Tibial artery (tissue), 4 donors: ENCODE results near the gene WDR7.

Experiments used
- DNase-seq, 2 donors: peaks; one replicate each; pipeline ENCODE4 v3.0.0-alpha.2; 2019
- H3K27ac ChIP-seq, 2 donors: fragments of 200-600 bp; sonication (generic) in 1 of 2; 1 replicate in 1 of 2; 2 replicates in 1 of 2; pipeline ENCODE4 v1.5.1; 2018 to 2019; ENCODE audit warnings: mild to moderate bottlenecking in 1 of 2
- H3K27me3 ChIP-seq, 2 donors: fragments of 200-600 bp; sonication (generic) in 1 of 2; one replicate each; pipeline versions ENCODE4 v1.5.1 to v1.6.0; 2016 to 2019
- H3K36me3 ChIP-seq, 3 donors: fragments of 200-600 bp; sonication (generic) in 2 of 3; one replicate each; pipeline ENCODE4 v1.5.1; 2016 to 2019; ENCODE audit warnings: mild to moderate bottlenecking in 2 of 3
- H3K4me1 ChIP-seq, 4 donors: fragments of 200-600 bp; sonication (generic) in 2 of 4; 1 replicate in 3 of 4; 2 replicates in 1 of 4; pipeline ENCODE4 v1.5.1; 2016 to 2019
- H3K4me3 ChIP-seq, 2 donors: fragments of 200-600 bp; sonication (generic) in 1 of 2; 1 replicate in 1 of 2; 2 replicates in 1 of 2; pipeline ENCODE4 v1.5.1; 2018 to 2019; ENCODE audit warnings: mild to moderate bottlenecking in 2 of 2
- H3K9me3 ChIP-seq, 3 donors: fragments of 200-600 bp; sonication (generic) in 1 of 3; one replicate each; pipeline ENCODE4 v1.5.1; 2016 to 2019
- intact Hi-C: fragments of 100-400 bp; cut with DNase I; formaldehyde crosslinking; loops from one replicate; pipeline ENCODE4 v1.15.0; 2023; ENCODE audit warnings: low total_unique reads
- TF ChIP-seq, protein P1 (sequence below), 2 experiments: fragments of 200-600 bp in 1 of 2; fragments of 450-650 bp in 1 of 2; IDR thresholded peaks; one replicate each; pipeline ENCODE4 v1.5.1; 2017 to 2019; ENCODE audit warnings: antibody characterized with exemption in 2 of 2, mild to moderate bottlenecking in 1 of 2, moderate library complexity in 1 of 2

The WDR7 gene

DNA sequence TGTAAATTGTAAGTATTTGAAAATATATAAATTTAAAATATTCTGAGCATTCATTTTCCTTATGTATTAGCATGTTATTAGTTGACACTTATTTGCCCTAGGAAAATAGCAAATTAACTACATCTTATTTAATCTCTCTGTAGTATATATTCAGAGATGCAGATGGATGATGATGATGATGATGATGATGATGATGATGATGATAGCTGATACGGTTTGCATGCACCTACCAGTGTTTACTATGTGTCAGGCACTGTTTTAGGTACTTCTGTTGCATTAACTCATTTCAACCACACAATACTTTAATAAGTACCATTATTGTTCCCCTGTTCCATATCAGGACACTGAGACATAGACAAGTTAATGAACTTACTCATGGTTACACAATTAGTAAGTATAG is 304.3 kb downstream of the WDR7 start:
- TF ChIP-seq, protein P1, sequence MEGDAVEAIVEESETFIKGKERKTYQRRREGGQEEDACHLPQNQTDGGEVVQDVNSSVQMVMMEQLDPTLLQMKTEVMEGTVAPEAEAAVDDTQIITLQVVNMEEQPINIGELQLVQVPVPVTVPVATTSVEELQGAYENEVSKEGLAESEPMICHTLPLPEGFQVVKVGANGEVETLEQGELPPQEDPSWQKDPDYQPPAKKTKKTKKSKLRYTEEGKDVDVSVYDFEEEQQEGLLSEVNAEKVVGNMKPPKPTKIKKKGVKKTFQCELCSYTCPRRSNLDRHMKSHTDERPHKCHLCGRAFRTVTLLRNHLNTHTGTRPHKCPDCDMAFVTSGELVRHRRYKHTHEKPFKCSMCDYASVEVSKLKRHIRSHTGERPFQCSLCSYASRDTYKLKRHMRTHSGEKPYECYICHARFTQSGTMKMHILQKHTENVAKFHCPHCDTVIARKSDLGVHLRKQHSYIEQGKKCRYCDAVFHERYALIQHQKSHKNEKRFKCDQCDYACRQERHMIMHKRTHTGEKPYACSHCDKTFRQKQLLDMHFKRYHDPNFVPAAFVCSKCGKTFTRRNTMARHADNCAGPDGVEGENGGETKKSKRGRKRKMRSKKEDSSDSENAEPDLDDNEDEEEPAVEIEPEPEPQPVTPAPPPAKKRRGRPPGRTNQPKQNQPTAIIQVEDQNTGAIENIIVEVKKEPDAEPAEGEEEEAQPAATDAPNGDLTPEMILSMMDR (IDR thresholded peaks at IDR 0.05), result no peak
- intact Hi-C loops, result no loop called here
- no peaks in the 10 kb centered on the region for H3K9me3 ChIP-seq
- DNase-seq, result no peak
- no peaks in the 10 kb centered on the region for H3K27me3 ChIP-seq
- no peak overlapping the region for H3K4me3 ChIP-seq
- peaks cover 0 to 7% (median 0%) of the 10 kb centered on the region in 3 donors for H3K36me3 ChIP-seq
- H3K27ac ChIP-seq, result no peak overlapping the region
- H3K4me1 ChIP-seq, result no peaks in the 10 kb centered on the region

DNA sequence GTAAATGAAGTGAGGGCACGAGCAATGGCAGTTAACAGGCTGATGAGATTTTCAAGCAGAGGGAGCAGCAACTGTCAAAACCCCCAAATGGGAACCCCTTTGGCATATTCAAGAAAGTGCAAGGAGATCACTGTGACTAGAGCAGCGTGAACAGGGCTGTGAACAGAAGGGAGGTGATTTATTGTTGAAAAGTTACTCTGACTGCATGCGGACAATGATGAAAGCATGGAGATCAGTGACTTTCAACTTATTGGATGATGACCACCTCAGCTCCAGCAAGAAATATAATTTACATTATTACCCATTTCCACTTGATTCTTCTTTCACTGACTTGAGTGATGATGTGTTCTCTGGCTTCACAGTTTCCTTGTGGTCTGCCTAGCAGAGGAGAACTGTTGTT is 308.0 kb downstream of the WDR7 start:
- H3K27me3 ChIP-seq, result no peaks in the 10 kb centered on the region
- H3K27ac ChIP-seq, result no peak overlapping the region
- TF ChIP-seq, protein P1 (IDR thresholded peaks at IDR 0.05), result no peak
- intact Hi-C loops, result no loop called here
- H3K9me3 ChIP-seq, result no peaks in the 10 kb centered on the region
- H3K36me3 ChIP-seq, result peaks cover 4 to 14% (median 4%) of the 10 kb centered on the region in 3 donors
- no peak for DNase-seq
- no peaks in the 10 kb centered on the region for H3K4me1 ChIP-seq
- no peak overlapping the region for H3K4me3 ChIP-seq

DNA sequence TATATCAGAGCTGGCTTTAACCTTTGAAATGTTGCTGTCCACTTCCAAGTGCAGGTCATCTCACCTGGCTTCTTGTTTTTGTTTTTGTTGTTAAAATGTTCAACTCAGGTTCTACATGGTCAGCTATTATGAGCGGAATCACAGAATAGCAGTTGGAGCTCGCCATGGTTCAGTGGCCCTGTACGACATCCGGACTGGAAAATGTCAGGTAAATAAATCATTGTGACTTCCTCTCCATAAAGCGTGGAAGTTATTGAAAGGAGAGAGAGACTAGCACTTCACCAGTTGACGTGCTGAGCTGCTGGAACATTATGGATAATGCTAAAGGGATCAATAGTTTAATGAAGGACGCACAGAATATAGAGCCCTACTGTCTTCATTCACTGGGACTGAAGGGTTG is 311.2 kb downstream of the WDR7 start:
- no peak for DNase-seq
- Histone ChIP-seq H3K27ac (no peak overlapping the region), H3K36me3 (peaks cover 4 to 22% (median 9%) of the 10 kb centered on the region in 3 donors), H3K27me3 (no peaks in the 10 kb centered on the region), H3K4me1 (no peaks in the 10 kb centered on the region), H3K4me3 (no peak overlapping the region), H3K9me3 (no peaks in the 10 kb centered on the region)
- intact Hi-C loops, result no loop called here
- TF ChIP-seq, protein P1 (IDR thresholded peaks at IDR 0.05), result no peak

DNA sequence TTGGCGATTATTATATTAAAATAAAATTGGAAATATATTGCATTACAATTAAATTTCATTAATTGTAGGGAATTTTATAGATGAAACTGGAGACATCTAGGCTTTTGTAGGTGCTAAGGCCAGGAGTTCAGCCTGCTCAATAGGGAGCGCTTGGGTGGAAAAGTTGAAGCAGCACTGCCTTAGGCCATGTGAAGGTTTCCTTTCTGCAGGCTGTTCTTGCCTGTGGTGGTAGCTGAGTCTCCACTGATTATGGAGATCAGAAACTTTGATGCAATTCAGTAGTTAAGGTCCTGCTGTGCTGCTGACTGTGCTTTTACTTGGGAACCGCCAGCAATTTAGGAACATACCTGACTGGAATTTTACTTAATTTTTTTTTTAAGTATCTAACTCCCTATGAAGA is 315.9 kb downstream of the WDR7 start:
- H3K27me3 ChIP-seq, result no peaks in the 10 kb centered on the region
- DNase-seq, result no peak
- no peak overlapping the region for H3K4me3 ChIP-seq
- H3K9me3 ChIP-seq, result no peaks in the 10 kb centered on the region
- intact Hi-C loops, result no loop called here
- TF ChIP-seq, protein P1 (IDR thresholded peaks at IDR 0.05), result no peak
- no peaks in the 10 kb centered on the region for H3K4me1 ChIP-seq
- peaks cover 4 to 15% (median 9%) of the 10 kb centered on the region in 3 donors for H3K36me3 ChIP-seq
- H3K27ac ChIP-seq, result no peak overlapping the region

DNA sequence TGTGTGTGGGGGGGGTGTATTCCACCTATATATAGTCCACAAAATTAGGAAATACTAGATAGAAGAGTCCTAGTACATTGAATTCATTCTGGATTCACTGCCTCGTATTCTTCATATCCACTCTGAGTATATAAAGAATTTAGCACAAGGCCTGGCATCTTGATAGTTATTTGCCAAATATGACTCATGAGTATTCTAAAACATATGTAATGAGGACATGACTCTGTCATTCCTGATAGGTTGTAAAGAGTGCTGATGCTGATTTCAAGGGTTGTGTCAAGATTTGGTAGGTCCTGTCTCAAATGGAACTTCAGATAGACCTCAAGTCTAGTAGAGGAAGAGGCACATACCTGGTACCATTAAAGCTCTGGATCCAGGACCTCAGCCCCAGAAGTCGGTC is 322.3 kb downstream of the WDR7 start:
- intact Hi-C loops, result no loop called here
- no peaks in the 10 kb centered on the region for H3K27me3 ChIP-seq
- H3K4me1 ChIP-seq, result no peaks in the 10 kb centered on the region
- H3K9me3 ChIP-seq, result no peaks in the 10 kb centered on the region
- H3K27ac ChIP-seq, result no peak overlapping the region
- no peak overlapping the region for H3K4me3 ChIP-seq
- no peak for DNase-seq
- no peaks in the 10 kb centered on the region for H3K36me3 ChIP-seq
- TF ChIP-seq, protein P1 (IDR thresholded peaks at IDR 0.05), result no peak

DNA sequence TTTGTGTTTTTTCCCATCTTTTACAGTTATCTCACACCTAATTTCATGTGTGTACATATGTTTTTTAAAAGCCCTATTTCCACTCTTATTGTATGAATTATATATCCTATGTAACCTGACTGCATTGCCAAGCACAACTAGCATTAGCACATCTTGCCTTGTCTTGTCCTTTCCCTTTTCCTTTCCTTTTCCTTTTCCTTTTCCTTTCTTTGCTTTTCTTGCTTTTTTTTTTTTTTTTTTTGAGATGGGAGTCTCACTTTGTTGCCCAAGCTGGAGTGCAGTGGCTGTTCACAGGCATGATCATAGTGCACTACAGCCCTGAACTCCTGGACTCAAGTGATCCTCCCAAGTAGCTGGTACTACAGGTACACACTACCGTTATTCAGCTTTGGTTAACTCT is 323.0 kb downstream of the WDR7 start:
- intact Hi-C loops, result no loop called here
- H3K4me3 ChIP-seq, result no peak overlapping the region
- DNase-seq, result no peak
- H3K4me1 ChIP-seq, result no peaks in the 10 kb centered on the region
- no peak overlapping the region for H3K27ac ChIP-seq
- H3K36me3 ChIP-seq, result no peaks in the 10 kb centered on the region
- no peaks in the 10 kb centered on the region for H3K27me3 ChIP-seq
- TF ChIP-seq, protein P1 (IDR thresholded peaks at IDR 0.05), result no peak
- H3K9me3 ChIP-seq, result no peaks in the 10 kb centered on the region
